ENCODE results near the gene ABHD16A.
"Not testable (repeated sequence)": the region's sequence is repeated elsewhere in the genome, so short reads cannot be mapped to it uniquely, and the experiment has no call there.

ABHD16A gene

GRCh38 chr6:31713991-31714684, 11.0 kb upstream of the ABHD16A start:
- DNase-seq, result no peak

GRCh38 chr6:31713465-31713864, 10.3 kb upstream of the ABHD16A start:
- DNase-seq, result no peak

- DNase-seq, result peak; percentile 40 to 48
Observed at GRCh38 chr6:31712296-31712695, 9.2 kb upstream of the ABHD16A start.

- DNase-seq, result peak; percentile 22 to 31
Observed at GRCh38 chr6:31711233-31711632, 8.1 kb upstream of the ABHD16A start.

- DNase-seq, result no peak
Observed at GRCh38 chr6:31710523-31711219, 7.5 kb upstream of the ABHD16A start.

GRCh38 chr6:31709157-31709556, 6.0 kb upstream of the ABHD16A start:
- DNase-seq, result not testable (repeated sequence)

- no peak for DNase-seq
Observed at GRCh38 chr6:31708224-31708623, 5.1 kb upstream of the ABHD16A start.

GRCh38 chr6:31707701-31708100, 4.6 kb upstream of the ABHD16A start:
- no peak for DNase-seq

GRCh38 chr6:31706599-31706998, 3.5 kb upstream of the ABHD16A start, which contains the start of gene LY6G6F:
TSS of gene LY6G6F (plus strand) at chr6:31706866. CDS start at chr6:31706907, 41 bp downstream.
- no peak for DNase-seq

GRCh38 chr6:31705931-31706330, 2.8 kb upstream of the ABHD16A start:
- DNase-seq, result no peak

- DNase-seq, result peak in 1 of 2 experiments; percentile 70
Observed at GRCh38 chr6:31702405-31702818, 712 bp downstream of the ABHD16A start.

- no peak for DNase-seq
Observed at GRCh38 chr6:31701666-31702404, 1.3 kb downstream of the ABHD16A start.

GRCh38 chr6:31700740-31701401, 2.3 kb downstream of the ABHD16A start:
- no peak for DNase-seq

- DNase-seq, result no peak
Observed at GRCh38 chr6:31697555-31697954, 5.6 kb downstream of the ABHD16A start.

GRCh38 chr6:31693535-31693934, 9.6 kb downstream of the ABHD16A start:
- DNase-seq, result no peak

GRCh38 chr6:31692886-31693285, 10.2 kb downstream of the ABHD16A start:
- DNase-seq, result no peak

- DNase-seq, result no peak
Observed at GRCh38 chr6:31692353-31692752, 10.8 kb downstream of the ABHD16A start.

- DNase-seq, result no peak
Observed at GRCh38 chr6:31691564-31692108, 11.5 kb downstream of the ABHD16A start.

- DNase-seq, result no peak
Observed at GRCh38 chr6:31691078-31691463, 12.1 kb downstream of the ABHD16A start.

- no peak for DNase-seq
Observed at GRCh38 chr6:31690231-31691077, 12.7 kb downstream of the ABHD16A start.

GRCh38 chr6:31689249-31690110, 13.6 kb downstream of the ABHD16A start:
- no peak for DNase-seq

Measured in AML-193 (cell line).